GM21447 (cell line): Measurements from ENCODE around the gene MT1X.
"Not testable (repeated sequence)": the region's sequence is repeated elsewhere in the genome, so short reads cannot be mapped to it uniquely, and the experiment has no call there.

ENCODE experiments used
- ATAC-seq: cut with Tn5 transposase; IDR thresholded peaks from one replicate; pipeline ENCODE4 v1.9.1; 2021; ENCODE audit not compliant: unreplicated experiment

The MT1X gene

GRCh38 chr16:56709443-56710040 is 27.3 kb downstream of the MT1X start:
- ATAC-seq: no peak

- no peak for ATAC-seq
Measured at GRCh38 chr16:56710181-56710737, 28.0 kb downstream of the MT1X start.

GRCh38 chr16:56711862-56712261 is 29.6 kb downstream of the MT1X start:
- no peak for ATAC-seq

GRCh38 chr16:56713794-56714193 is 31.5 kb downstream of the MT1X start:
- no peak for ATAC-seq

GRCh38 chr16:56715126-56715525 is 32.9 kb downstream of the MT1X start:
- ATAC-seq: no peak

GRCh38 chr16:56716761-56717160 is 34.5 kb downstream of the MT1X start:
- ATAC-seq: no peak

- ATAC-seq: not testable (repeated sequence)
Measured at GRCh38 chr16:56717532-56717931, 35.3 kb downstream of the MT1X start.

- ATAC-seq: no peak
Measured at GRCh38 chr16:56722200-56722842, 40.1 kb downstream of the MT1X start.

GRCh38 chr16:56724191-56724590 is 41.9 kb downstream of the MT1X start:
- ATAC-seq: no peak

GRCh38 chr16:56726283-56726682 is 44.0 kb downstream of the MT1X start:
- ATAC-seq: no peak

- no peak for ATAC-seq
Measured at GRCh38 chr16:56726926-56727325, 44.7 kb downstream of the MT1X start.

- no peak for ATAC-seq
Measured at GRCh38 chr16:56728027-56728426, 45.8 kb downstream of the MT1X start.

GRCh38 chr16:56728980-56729734 is 46.9 kb downstream of the MT1X start:
- ATAC-seq: no peak

GRCh38 chr16:56729735-56730662 is 47.7 kb downstream of the MT1X start, which contains the start of gene NUP93:
Gene NUP93, plus strand, starts transcription at chr16:56730129. Its CDS starts 18,119 bp downstream, at chr16:56748248.
- peak; percentile 75 for ATAC-seq

- ATAC-seq: peak; percentile 43
Measured at GRCh38 chr16:56732366-56732765, 50.1 kb downstream of the MT1X start.

GRCh38 chr16:56732832-56733231 is 50.6 kb downstream of the MT1X start:
- peak; percentile 45 for ATAC-seq
